ENCODE measurements around the gene CLDND2.

GRCh38 chr19:51356159-51356801, 12.5 kb downstream of the CLDND2 start:
- no peak for TF ChIP-seq CTCF (IDR thresholded peaks at IDR 0.05)
- TF ChIP-seq SIN3A (IDR thresholded peaks at IDR 0.05; ENCODE audit: borderline replicate concordance, insufficient read depth, low read depth, low read length) = no peak
